Measurements from ENCODE around the gene SIAH1. TPM values are rescaled to one million over a fixed set of nuclear protein-coding genes. Genes with fewer than 3 reads are reported as not detected.

The SIAH1 gene
- total and polyA plus RNA-seq, 9 of the 15 experiments (the other 6 are each of a cell fraction or from before 2014, with no cell fraction given) = 4.1 to 14.3 (median 12.5) TPM

GRCh38 chr16:48422537-48422936 lies 37.3 kb upstream of the SIAH1 start (continued):
- TF ChIP-seq, protein P1, sequence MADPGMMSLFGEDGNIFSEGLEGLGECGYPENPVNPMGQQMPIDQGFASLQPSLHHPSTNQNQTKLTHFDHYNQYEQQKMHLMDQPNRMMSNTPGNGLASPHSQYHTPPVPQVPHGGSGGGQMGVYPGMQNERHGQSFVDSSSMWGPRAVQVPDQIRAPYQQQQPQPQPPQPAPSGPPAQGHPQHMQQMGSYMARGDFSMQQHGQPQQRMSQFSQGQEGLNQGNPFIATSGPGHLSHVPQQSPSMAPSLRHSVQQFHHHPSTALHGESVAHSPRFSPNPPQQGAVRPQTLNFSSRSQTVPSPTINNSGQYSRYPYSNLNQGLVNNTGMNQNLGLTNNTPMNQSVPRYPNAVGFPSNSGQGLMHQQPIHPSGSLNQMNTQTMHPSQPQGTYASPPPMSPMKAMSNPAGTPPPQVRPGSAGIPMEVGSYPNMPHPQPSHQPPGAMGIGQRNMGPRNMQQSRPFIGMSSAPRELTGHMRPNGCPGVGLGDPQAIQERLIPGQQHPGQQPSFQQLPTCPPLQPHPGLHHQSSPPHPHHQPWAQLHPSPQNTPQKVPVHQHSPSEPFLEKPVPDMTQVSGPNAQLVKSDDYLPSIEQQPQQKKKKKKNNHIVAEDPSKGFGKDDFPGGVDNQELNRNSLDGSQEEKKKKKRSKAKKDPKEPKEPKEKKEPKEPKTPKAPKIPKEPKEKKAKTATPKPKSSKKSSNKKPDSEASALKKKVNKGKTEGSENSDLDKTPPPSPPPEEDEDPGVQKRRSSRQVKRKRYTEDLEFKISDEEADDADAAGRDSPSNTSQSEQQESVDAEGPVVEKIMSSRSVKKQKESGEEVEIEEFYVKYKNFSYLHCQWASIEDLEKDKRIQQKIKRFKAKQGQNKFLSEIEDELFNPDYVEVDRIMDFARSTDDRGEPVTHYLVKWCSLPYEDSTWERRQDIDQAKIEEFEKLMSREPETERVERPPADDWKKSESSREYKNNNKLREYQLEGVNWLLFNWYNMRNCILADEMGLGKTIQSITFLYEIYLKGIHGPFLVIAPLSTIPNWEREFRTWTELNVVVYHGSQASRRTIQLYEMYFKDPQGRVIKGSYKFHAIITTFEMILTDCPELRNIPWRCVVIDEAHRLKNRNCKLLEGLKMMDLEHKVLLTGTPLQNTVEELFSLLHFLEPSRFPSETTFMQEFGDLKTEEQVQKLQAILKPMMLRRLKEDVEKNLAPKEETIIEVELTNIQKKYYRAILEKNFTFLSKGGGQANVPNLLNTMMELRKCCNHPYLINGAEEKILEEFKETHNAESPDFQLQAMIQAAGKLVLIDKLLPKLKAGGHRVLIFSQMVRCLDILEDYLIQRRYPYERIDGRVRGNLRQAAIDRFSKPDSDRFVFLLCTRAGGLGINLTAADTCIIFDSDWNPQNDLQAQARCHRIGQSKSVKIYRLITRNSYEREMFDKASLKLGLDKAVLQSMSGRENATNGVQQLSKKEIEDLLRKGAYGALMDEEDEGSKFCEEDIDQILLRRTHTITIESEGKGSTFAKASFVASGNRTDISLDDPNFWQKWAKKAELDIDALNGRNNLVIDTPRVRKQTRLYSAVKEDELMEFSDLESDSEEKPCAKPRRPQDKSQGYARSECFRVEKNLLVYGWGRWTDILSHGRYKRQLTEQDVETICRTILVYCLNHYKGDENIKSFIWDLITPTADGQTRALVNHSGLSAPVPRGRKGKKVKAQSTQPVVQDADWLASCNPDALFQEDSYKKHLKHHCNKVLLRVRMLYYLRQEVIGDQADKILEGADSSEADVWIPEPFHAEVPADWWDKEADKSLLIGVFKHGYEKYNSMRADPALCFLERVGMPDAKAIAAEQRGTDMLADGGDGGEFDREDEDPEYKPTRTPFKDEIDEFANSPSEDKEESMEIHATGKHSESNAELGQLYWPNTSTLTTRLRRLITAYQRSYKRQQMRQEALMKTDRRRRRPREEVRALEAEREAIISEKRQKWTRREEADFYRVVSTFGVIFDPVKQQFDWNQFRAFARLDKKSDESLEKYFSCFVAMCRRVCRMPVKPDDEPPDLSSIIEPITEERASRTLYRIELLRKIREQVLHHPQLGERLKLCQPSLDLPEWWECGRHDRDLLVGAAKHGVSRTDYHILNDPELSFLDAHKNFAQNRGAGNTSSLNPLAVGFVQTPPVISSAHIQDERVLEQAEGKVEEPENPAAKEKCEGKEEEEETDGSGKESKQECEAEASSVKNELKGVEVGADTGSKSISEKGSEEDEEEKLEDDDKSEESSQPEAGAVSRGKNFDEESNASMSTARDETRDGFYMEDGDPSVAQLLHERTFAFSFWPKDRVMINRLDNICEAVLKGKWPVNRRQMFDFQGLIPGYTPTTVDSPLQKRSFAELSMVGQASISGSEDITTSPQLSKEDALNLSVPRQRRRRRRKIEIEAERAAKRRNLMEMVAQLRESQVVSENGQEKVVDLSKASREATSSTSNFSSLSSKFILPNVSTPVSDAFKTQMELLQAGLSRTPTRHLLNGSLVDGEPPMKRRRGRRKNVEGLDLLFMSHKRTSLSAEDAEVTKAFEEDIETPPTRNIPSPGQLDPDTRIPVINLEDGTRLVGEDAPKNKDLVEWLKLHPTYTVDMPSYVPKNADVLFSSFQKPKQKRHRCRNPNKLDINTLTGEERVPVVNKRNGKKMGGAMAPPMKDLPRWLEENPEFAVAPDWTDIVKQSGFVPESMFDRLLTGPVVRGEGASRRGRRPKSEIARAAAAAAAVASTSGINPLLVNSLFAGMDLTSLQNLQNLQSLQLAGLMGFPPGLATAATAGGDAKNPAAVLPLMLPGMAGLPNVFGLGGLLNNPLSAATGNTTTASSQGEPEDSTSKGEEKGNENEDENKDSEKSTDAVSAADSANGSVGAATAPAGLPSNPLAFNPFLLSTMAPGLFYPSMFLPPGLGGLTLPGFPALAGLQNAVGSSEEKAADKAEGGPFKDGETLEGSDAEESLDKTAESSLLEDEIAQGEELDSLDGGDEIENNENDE (IDR thresholded peaks at IDR 0.05; ENCODE audit: low read depth, low read length) = no peak

All from K562 (cell line).